Testis (tissue), 2 donors: ENCODE data around the gene SPATA13.
"Not testable (repeated sequence)": the region's sequence is repeated elsewhere in the genome, so short reads cannot be mapped to it uniquely, and the experiment has no call there.

ENCODE experiments used
- CTCF ChIP-seq, 3 experiments: fragments of 450-650 bp in 2 of 3; fragments of 200-600 bp in 1 of 3; sonication (generic) in 1 of 3; IDR thresholded peaks; one replicate each; pipeline ENCODE4 v1.5.1; 2016 to 2019; ENCODE audit warnings: antibody characterized with exemption in 3 of 3, mild to moderate bottlenecking in 2 of 3, moderate library complexity in 1 of 3
- POLR2A ChIP-seq: fragments of 450-650 bp; IDR thresholded peaks from one replicate; pipeline ENCODE4 v1.6.1; 2017; ENCODE audit warnings: antibody characterized with exemption, mild to moderate bottlenecking, moderate library complexity

- not testable (repeated sequence) for TF ChIP-seq CTCF (IDR thresholded peaks at IDR 0.05); POLR2A
Observed at GRCh38 chr13:24327598-24327997, 167.1 kb downstream of the SPATA13 start.
